Kidney epithelial cell (primary cell): ENCODE data around the gene RNU6-9. TPM values are rescaled to one million over a fixed set of nuclear protein-coding genes. Genes with fewer than 3 reads are reported as not detected.

Experiments used
- DNase-seq: peaks from one replicate; pipeline ENCODE4 v3.0.0-alpha.2; 2010; ENCODE audit warnings: low read depth
- H3K27me3 ChIP-seq: 2 replicates; pipeline ENCODE4 v1.6.0; 2011; ENCODE audit warnings: low read length; ENCODE audit not compliant: control insufficient read depth, insufficient read depth
- H3K36me3 ChIP-seq: 2 replicates; pipeline ENCODE4 v1.5.1; 2011; ENCODE audit warnings: low read length; ENCODE audit not compliant: control insufficient read depth, insufficient read depth
- H3K4me3 ChIP-seq: 2 replicates; pipeline ENCODE4 v1.5.1; 2011; ENCODE audit warnings: low read depth, mild to moderate bottlenecking, control low read depth, low read length
- total RNA-seq: library from RNA; depleted of rRNA; stranded (reverse); fragments of >200 nt; gene quantifications from 2 replicates; pipeline ENCODE4 v1.2.3, GENCODE V29; 2015
- TF ChIP-seq, protein P1 (sequence below): IDR thresholded peaks from 2 replicates; pipeline ENCODE4 v1.5.1; 2011; ENCODE audit warnings: mild to moderate bottlenecking, moderate library complexity, low read length, control low read depth, inconsistent platforms; ENCODE audit not compliant: insufficient read depth, poor library complexity, severe bottlenecking

The RNU6-9 gene
- total RNA-seq, 1 donor from 2014 or later = not detected

- Histone ChIP-seq H3K27me3 (no peaks in the 10 kb centered on the region), H3K4me3 (no peak overlapping the region), H3K36me3 (peaks cover 1% of the 10 kb centered on the region)
- no peak for DNase-seq
- TF ChIP-seq, protein P1, sequence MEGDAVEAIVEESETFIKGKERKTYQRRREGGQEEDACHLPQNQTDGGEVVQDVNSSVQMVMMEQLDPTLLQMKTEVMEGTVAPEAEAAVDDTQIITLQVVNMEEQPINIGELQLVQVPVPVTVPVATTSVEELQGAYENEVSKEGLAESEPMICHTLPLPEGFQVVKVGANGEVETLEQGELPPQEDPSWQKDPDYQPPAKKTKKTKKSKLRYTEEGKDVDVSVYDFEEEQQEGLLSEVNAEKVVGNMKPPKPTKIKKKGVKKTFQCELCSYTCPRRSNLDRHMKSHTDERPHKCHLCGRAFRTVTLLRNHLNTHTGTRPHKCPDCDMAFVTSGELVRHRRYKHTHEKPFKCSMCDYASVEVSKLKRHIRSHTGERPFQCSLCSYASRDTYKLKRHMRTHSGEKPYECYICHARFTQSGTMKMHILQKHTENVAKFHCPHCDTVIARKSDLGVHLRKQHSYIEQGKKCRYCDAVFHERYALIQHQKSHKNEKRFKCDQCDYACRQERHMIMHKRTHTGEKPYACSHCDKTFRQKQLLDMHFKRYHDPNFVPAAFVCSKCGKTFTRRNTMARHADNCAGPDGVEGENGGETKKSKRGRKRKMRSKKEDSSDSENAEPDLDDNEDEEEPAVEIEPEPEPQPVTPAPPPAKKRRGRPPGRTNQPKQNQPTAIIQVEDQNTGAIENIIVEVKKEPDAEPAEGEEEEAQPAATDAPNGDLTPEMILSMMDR = no peak
Measured at GRCh38 chr19:867855-868457, 25.3 kb upstream of the RNU6-9 start.

- TF ChIP-seq, protein P1 = no peak
- no peak for DNase-seq
- no peaks in the 10 kb centered on the region for H3K27me3 ChIP-seq
- H3K4me3 ChIP-seq = no peak overlapping the region
- H3K36me3 ChIP-seq = peaks cover 3% of the 10 kb centered on the region
Measured at GRCh38 chr19:868458-869244, 24.6 kb upstream of the RNU6-9 start.

DNA sequence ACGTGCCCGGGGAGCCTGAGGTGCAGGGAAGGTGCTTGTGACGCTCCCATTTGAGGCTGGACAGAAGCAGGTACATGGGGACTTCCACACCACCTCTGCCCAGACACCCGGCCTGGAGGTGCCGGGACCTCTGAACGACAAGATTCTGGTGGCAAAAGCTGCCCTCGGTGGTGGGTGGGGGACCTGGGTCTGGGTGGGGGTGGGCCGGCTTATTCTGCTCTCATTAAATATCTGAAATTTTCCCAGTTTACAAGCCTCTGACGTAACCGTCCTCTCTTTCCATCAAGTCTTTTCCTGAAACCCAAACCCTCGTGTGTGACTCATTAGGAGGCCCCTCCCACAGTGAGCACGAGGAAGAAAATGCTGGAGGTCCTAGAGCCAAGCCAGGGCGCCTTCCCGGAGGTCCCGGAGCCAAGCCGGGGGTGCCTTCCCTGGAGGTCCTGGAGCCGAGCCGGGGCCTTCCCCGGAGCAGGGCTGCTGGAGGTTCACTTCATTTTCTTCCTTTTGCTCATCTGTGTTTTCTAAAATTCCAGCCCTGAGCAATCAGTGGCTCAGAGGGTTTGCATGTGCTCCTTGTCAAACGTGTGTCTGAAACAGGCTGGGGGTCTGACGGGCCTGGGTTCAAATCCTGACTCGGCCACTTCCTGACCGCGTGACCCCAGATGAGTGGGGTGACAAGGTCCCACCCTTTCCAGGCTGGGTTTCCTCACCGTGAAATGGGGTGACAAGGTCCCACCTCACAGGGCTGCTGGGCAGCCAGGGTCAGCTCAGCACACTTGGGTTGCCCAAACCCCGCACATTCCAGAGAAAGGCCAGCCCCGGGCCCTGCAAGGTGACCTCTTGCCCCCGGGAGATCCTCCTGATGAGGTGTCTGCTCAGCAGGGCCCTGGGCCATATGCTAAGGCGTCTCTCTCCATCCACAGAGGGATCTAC lies 23.8 kb upstream of the RNU6-9 start:
- no peak for DNase-seq
- peaks cover 6% of the 10 kb centered on the region for H3K36me3 ChIP-seq

DNA sequence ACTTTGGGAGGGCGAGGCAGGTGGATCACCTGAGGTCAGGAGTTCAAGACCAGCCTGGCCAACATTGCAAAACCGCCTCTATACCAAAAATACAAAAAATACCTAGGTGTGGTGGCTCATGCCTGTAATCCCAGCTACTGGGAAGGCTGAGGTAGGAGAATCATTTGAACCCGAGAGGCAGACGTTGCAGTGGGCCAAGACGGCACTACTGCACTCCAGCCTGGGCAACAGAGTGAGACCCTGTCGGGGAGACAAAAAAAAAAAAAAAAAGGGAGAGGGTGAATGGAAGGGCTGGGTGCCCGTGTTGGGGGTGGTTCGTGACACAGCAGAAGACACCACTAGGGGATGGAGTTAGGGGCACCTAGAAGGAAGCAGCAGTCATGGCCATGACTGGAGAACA lies 23.0 kb upstream of the RNU6-9 start:
- Histone ChIP-seq H3K4me3 (no peak overlapping the region), H3K27me3 (no peaks in the 10 kb centered on the region), H3K36me3 (peaks cover 6% of the 10 kb centered on the region)
- DNase-seq = no peak
- TF ChIP-seq, protein P1 = no peak

More for the DNA sequence above, 23.8 kb upstream of the RNU6-9 start:
- no peaks in the 10 kb centered on the region for H3K27me3 ChIP-seq
- TF ChIP-seq, protein P1 = no peak
- H3K4me3 ChIP-seq = no peak overlapping the region

DNA sequence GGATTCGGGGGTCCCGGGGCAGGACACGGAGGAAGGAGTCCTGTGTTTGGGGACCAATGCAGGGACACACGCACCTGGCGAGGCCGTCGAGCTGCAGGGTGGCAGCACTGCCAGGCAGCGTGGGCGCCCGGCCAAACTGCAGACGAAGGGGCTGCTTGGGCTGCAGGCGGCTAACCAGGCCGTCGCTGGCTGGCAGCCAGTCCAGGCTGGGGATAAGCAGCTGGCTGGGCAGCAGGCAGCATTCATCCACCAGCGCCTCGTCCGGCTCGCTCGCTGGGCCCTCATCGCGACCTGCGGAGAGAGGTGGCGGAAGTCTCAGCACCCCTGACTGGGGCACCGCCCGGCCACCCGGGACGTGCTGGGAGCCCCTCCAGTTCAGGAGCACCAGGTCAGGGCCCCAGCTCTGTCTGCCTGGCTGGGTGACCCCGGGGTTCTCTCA lies 22.3 kb upstream of the RNU6-9 start:
- TF ChIP-seq, protein P1 = no peak
- no peak overlapping the region for H3K4me3 ChIP-seq
- H3K27me3 ChIP-seq = no peaks in the 10 kb centered on the region
- H3K36me3 ChIP-seq = peaks cover 6% of the 10 kb centered on the region
- no peak for DNase-seq
